ENCODE data around the gene HOXA9.

The HOXA9 gene

DNA sequence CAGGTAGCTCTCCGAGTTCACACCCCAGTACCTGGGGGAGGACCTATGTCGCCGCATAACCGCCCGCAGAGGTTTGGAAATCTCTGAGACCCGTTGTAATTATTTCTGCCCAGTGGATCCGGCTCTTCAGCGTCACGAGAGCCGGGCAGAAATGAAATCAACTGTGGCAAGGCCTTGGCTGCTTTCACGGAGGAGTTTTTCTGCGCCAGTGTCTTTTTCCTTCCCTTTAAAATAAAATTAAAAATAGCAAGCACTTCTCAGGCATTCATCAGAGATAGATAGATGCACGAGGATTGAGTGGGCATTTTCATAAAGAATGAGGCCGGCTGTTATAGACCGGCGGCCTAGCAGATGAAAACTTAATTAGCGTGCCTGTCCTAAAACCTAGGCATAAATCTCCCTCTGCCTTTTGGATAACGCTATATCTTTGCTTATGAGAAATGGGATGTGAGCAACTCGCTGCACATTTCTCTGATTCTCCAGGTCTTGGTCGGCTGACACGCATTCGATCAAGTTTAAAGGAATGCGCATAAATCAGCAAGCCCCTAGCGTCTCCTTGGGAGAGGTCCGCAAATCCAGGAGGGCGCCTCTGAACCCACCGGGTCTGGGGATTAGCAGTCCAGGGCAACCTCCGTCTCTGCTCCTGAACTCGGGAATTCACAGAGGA lies 28.1 kb upstream of the HOXA9 start:
- Histone ChIP-seq H3K9me3 (ENCODE audit: control insufficient read depth in 1 of 2, low read length in 2 of 2) (no peaks in the 10 kb centered on the region), H3K27ac (ENCODE audit: low read depth, low read length) (no peak overlapping the region), H3K4me1 (ENCODE audit: control insufficient read depth in 1 of 2, insufficient read depth in 2 of 2, low read length in 2 of 2) (peaks cover 8 to 14% of the 10 kb centered on the region in 2 donors), H3K9ac (ENCODE audit: low read depth in 1 of 2, low read length in 2 of 2) (no peak overlapping the region), H3K27me3 (ENCODE audit: control insufficient read depth in 1 of 2, insufficient read depth in 2 of 2, low read length in 2 of 2) (peaks cover 87 to 98% of the 10 kb centered on the region in 2 donors), H3K4me3 (ENCODE audit: low read depth in 1 of 2, low read length in 2 of 2) (peak overlapping the region in 1 of 2 donors; percentile 36), H3K36me3 (ENCODE audit: control insufficient read depth in 1 of 2, insufficient read depth in 2 of 2, low read length in 2 of 2) (no peaks in the 10 kb centered on the region)

DNA sequence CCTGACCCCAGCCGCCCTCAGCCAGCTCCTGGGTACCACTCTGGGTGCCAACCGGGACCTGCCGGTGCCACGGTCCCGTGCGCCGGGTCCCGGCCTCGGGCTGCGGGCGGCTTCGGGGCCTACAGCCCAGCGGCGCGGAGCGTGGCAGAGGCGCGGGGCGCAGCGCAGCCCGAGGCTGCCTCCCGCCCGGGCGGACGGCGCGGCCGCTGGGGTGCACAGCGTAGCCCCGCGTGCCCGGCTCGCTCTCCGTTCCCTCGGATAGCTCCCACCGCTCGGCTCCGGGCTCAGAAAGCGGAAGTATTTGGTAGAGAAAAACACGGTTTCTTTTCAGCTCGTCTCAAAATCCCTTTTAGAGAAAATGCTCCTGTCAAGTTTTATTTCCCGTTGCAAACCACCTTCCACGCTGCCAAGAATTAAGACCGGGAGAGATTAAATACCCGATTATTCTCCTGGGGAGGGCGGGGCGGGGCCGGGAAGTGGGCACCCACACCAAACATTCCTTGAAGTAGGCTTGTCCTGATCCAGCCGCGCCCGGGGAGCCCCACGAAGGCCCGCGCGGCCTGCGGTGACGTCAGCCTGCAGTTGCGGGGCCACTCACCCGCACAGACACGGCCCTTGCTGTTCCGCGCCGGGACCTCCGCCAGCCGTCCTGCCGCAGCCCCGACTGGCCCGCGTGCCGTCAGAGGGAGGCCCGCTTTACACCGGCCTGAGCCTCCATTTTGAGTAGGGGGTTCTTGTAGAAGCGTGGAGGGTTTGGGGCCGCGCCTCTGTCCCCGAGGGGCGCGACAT lies 27.4 kb upstream of the HOXA9 start:
- Histone ChIP-seq H3K27me3 (ENCODE audit: control insufficient read depth in 1 of 2, insufficient read depth in 2 of 2, low read length in 2 of 2) (peaks cover 87 to 98% of the 10 kb centered on the region in 2 donors), H3K9me3 (ENCODE audit: control insufficient read depth in 1 of 2, low read length in 2 of 2) (no peaks in the 10 kb centered on the region), H3K27ac (ENCODE audit: low read depth, low read length) (no peak overlapping the region), H3K9ac (ENCODE audit: low read depth in 1 of 2, low read length in 2 of 2) (no peak overlapping the region), H3K4me3 (ENCODE audit: low read depth in 1 of 2, low read length in 2 of 2) (peak overlapping the region in 1 of 2 donors; percentile 36), H3K36me3 (ENCODE audit: control insufficient read depth in 1 of 2, insufficient read depth in 2 of 2, low read length in 2 of 2) (no peaks in the 10 kb centered on the region), H3K4me1 (ENCODE audit: control insufficient read depth in 1 of 2, insufficient read depth in 2 of 2, low read length in 2 of 2) (peaks cover 13 to 20% of the 10 kb centered on the region in 2 donors)

DNA sequence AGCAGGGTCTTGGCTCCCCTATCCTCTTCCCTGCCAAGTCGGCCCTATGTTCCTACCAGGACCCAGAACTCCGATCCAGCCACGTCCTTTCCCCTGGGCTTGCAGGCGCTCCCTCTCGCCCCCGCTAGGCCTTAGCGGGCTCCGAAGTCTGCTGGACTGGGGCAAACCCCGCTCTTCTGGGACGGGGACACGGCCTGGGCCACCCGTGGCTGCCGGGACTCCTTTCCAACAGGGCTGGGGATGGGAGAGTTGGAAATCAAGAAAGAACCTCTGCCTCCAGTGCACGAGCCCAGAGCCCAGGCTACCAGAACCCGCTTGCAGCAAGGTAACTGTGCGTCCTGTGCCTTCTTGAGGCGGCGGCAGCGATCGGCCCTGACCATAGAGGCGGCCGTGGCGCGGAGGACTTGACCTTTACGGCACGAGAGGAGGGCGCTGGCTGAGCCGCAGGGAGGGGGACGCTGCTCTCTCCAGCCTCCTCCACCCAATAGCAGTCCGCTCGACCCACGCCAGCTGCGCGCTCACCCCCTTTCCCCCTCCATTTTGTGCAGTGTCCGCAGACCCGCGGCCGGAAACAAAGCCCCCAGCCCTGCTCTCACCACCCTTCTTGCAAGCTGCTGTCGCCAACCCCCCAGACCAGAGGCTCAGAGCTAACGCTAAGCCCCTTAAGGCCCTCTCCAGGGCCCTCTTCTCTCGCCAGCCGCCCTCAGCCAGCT lies 26.7 kb upstream of the HOXA9 start:
- no peaks in the 10 kb centered on the region for H3K36me3 ChIP-seq (ENCODE audit: control insufficient read depth in 1 of 2, insufficient read depth in 2 of 2, low read length in 2 of 2)
- H3K9me3 ChIP-seq (ENCODE audit: control insufficient read depth in 1 of 2, low read length in 2 of 2) = no peaks in the 10 kb centered on the region
- no peak overlapping the region for H3K27ac ChIP-seq (ENCODE audit: low read depth, low read length)
- no peak overlapping the region for H3K9ac ChIP-seq (ENCODE audit: low read depth in 1 of 2, low read length in 2 of 2)
- H3K4me3 ChIP-seq (ENCODE audit: low read depth in 1 of 2, low read length in 2 of 2) = no peak overlapping the region
- peaks cover 13 to 20% of the 10 kb centered on the region in 2 donors for H3K4me1 ChIP-seq (ENCODE audit: control insufficient read depth in 1 of 2, insufficient read depth in 2 of 2, low read length in 2 of 2)
- peaks cover 87 to 98% of the 10 kb centered on the region in 2 donors for H3K27me3 ChIP-seq (ENCODE audit: control insufficient read depth in 1 of 2, insufficient read depth in 2 of 2, low read length in 2 of 2)

DNA sequence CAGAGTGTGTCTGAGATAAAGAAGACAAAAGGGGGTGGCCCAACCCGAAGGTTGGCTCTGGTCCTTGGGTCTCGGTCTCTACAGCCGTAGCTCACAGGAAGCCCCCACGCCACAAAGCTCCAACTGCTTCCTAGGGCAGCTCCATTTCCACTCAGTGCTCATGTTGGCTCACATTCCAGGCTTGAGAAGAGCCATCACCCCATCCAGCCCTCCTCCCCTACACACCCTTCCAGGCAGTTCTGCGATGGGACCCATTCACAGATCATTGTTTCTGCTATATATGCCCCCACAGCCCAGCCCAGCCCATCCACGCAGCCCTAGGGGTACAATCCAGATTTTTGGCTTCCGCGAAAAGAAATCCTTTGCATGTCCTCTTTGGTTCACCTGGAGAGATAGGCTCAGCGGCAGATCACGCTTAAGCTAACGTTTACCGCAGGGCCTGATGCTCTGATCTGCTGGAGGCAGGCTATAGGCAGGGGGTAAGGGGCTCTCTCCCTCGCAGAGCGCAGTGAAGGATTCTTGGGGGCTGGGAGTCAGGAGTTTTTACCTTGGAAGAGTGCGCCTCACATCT lies 25.9 kb upstream of the HOXA9 start:
- peaks cover 13 to 20% of the 10 kb centered on the region in 2 donors for H3K4me1 ChIP-seq (ENCODE audit: control insufficient read depth in 1 of 2, insufficient read depth in 2 of 2, low read length in 2 of 2)
- H3K9ac ChIP-seq (ENCODE audit: low read depth in 1 of 2, low read length in 2 of 2) = no peak overlapping the region
- H3K27me3 ChIP-seq (ENCODE audit: control insufficient read depth in 1 of 2, insufficient read depth in 2 of 2, low read length in 2 of 2) = peaks cover 95 to 97% of the 10 kb centered on the region in 2 donors
- no peak overlapping the region for H3K27ac ChIP-seq (ENCODE audit: low read depth, low read length)
- no peaks in the 10 kb centered on the region for H3K9me3 ChIP-seq (ENCODE audit: control insufficient read depth in 1 of 2, low read length in 2 of 2)
- no peak overlapping the region for H3K4me3 ChIP-seq (ENCODE audit: low read depth in 1 of 2, low read length in 2 of 2)
- no peaks in the 10 kb centered on the region for H3K36me3 ChIP-seq (ENCODE audit: control insufficient read depth in 1 of 2, insufficient read depth in 2 of 2, low read length in 2 of 2)

DNA sequence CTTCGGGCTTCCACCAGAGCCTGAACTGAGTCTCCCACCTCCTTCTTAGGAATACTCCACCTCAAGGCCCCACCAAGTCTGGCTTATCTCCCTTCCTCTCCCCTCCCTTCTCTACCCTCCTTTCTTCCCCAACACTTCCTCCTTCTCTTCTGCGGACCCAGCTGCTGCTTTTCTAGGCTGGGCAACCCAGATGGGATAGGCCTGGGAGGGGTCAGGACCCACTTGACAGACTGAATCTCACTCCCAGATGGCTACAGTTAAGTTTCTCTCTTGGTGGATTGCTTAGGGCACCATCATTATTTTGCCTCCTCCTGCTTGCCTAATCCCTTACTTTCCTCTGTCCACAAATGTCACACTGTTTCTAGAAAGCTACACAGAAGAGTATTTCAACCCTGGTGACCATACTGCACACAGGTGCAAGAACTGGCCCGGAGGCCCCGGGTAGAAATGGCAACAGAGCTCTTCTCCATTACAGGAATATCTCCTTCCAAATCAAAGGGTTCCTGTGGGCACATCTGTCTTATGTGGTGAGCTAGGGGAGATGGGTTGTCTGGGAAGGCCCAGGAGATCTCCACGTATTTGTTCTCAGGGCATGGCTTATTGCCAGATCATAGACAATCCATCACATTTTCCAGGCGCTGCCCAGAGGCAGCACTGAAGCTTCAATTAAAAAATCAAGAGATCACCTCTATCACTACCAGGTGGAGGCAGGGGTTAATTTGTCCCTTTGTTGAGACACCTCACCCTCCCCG lies 24.8 kb upstream of the HOXA9 start:
- H3K9me3 ChIP-seq (ENCODE audit: control insufficient read depth in 1 of 2, low read length in 2 of 2) = no peaks in the 10 kb centered on the region
- no peaks in the 10 kb centered on the region for H3K36me3 ChIP-seq (ENCODE audit: control insufficient read depth in 1 of 2, insufficient read depth in 2 of 2, low read length in 2 of 2)
- H3K27me3 ChIP-seq (ENCODE audit: control insufficient read depth in 1 of 2, insufficient read depth in 2 of 2, low read length in 2 of 2) = peaks cover 98 to 99% of the 10 kb centered on the region in 2 donors
- H3K27ac ChIP-seq (ENCODE audit: low read depth, low read length) = no peak overlapping the region
- H3K4me1 ChIP-seq (ENCODE audit: control insufficient read depth in 1 of 2, insufficient read depth in 2 of 2, low read length in 2 of 2) = peaks cover 13 to 20% of the 10 kb centered on the region in 2 donors
- H3K9ac ChIP-seq (ENCODE audit: low read depth in 1 of 2, low read length in 2 of 2) = no peak overlapping the region
- no peak overlapping the region for H3K4me3 ChIP-seq (ENCODE audit: low read depth in 1 of 2, low read length in 2 of 2)

DNA sequence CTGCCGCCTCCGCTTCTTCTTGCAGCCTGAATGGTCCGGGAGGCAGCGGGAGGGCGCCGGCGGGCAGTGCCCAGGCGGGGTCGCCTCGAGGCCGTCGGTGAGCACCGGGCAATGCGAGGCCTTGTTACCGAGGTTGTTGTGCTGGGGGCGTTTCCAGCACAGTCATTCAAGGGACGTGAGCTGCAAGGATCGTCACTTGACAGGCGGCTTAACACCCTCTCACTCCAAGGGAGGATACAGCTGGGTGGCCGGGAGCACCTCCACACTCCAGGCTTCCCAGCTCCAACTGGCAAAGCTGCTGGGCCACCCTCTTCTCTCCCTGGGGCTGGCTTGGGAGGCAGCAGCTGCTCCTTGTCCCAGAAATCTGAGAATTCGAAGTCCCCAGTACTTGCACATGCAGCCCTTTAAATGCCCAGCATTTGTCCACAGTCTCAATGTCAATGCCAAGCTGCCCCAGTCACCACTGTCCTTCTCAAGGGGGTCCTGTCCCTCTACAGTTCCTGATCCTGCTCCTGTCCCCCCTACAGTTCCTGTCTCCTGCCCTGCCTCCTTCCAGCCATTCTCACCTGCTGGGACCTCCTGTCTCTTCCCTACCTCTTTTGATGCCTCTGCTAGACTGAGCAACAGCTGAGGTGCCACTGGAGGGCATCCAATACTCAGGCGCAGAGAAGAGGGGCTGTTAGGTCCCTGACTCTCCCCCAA lies 24.1 kb upstream of the HOXA9 start:
- peaks cover 15 to 27% of the 10 kb centered on the region in 2 donors for H3K4me1 ChIP-seq (ENCODE audit: control insufficient read depth in 1 of 2, insufficient read depth in 2 of 2, low read length in 2 of 2)
- H3K27ac ChIP-seq (ENCODE audit: low read depth, low read length) = no peak overlapping the region
- H3K36me3 ChIP-seq (ENCODE audit: control insufficient read depth in 1 of 2, insufficient read depth in 2 of 2, low read length in 2 of 2) = no peaks in the 10 kb centered on the region
- no peak overlapping the region for H3K9ac ChIP-seq (ENCODE audit: low read depth in 1 of 2, low read length in 2 of 2)
- H3K9me3 ChIP-seq (ENCODE audit: control insufficient read depth in 1 of 2, low read length in 2 of 2) = no peaks in the 10 kb centered on the region
- peaks cover 98 to 99% of the 10 kb centered on the region in 2 donors for H3K27me3 ChIP-seq (ENCODE audit: control insufficient read depth in 1 of 2, insufficient read depth in 2 of 2, low read length in 2 of 2)
- no peak overlapping the region for H3K4me3 ChIP-seq (ENCODE audit: low read depth in 1 of 2, low read length in 2 of 2)

DNA sequence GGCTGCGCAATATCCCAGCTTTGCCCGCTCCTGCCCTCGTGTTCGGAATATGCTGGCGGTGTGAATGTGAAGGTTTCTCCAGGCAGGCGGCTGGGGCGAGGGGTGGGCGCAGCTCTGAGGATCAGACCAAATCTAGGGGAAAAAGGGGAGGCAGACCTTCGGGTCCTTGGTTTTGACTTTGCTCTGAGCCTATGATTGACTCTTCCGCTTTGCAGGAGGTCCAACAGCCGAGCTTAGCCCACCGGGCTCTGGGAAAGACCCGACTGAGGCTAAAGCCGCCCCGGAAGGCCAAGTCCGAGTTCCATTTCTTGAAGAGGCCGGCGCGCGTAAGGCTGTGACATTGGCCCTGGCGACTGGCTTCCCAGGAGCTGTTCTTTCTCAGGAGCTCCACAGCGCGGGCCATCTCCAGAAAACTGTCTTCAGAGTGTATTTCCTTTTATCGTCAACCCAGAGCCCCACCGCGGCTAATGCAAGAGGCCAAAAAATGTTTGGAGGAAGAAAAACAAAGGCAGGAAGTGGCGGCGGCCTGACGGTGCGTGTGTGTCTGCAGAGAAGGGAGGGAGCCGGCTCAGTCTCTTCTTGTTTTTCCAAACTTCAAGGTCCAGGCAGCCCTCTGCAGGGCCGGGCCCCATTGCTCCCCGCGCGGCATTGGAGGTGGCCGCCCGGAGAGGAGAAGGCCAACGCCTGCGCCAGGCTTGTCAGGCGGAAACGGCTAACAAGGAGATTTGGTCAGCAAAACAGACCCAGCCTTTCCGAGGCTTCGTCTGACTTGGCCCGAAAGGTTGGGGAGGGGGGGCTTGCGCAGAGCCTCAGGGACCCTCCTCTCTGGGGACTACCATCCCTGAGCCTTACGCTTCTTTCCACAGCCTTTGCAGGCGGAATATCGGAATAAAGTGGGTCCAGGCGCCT lies 23.3 kb upstream of the HOXA9 start:
- peaks cover 20 to 31% of the 10 kb centered on the region in 2 donors for H3K4me1 ChIP-seq (ENCODE audit: control insufficient read depth in 1 of 2, insufficient read depth in 2 of 2, low read length in 2 of 2)
- H3K4me3 ChIP-seq (ENCODE audit: low read depth in 1 of 2, low read length in 2 of 2) = peak overlapping the region; percentile 24 to 28
- H3K27ac ChIP-seq (ENCODE audit: low read depth, low read length) = no peak overlapping the region
- peaks cover 97 to 98% of the 10 kb centered on the region in 2 donors for H3K27me3 ChIP-seq (ENCODE audit: control insufficient read depth in 1 of 2, insufficient read depth in 2 of 2, low read length in 2 of 2)
- no peaks in the 10 kb centered on the region for H3K36me3 ChIP-seq (ENCODE audit: control insufficient read depth in 1 of 2, insufficient read depth in 2 of 2, low read length in 2 of 2)
- no peaks in the 10 kb centered on the region for H3K9me3 ChIP-seq (ENCODE audit: control insufficient read depth in 1 of 2, low read length in 2 of 2)
- no peak overlapping the region for H3K9ac ChIP-seq (ENCODE audit: low read depth in 1 of 2, low read length in 2 of 2)

DNA sequence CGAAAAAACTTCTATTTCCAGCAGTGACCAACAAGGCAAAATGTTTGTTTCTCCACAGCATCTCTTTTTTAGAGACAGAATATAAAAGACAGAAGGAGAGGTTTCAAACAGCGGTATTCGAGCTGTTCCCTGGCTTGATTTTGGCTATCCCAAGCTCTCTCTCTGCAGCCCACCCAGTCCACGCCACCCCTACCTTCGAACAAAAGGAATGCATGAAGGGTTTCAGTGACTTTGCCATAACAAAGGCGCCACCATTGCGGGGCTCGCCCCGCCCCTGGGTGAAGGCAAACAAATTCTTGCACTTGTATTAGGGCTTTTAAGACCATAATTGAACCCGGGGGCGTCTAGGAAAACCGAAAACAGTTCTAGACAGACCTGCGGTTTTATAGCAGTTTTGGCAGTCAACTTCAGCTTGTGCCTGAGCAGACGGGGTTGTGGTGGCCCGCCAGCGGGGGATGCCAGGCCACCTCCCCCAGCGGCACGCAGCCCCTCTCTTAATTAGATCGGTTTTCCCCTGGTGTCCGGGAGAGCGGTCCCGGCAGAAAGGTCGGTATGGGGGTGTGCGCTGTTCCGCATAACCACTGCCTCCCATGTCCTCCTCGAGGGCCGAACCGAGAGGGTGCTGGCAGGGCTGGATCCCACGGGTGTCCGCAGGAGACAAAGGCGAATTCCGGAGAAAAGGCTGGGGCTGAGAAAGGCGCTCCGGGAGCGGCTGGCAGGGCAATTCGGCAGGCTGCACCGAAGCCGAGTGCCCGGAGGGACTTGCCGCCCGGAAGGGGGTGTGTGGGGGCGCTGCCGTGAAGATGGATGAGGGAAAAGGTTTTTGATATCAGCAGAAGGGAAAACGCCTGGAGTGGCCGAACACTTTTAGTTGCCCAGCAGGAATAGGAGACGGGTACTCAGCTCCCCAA lies 22.4 kb upstream of the HOXA9 start:
- Histone ChIP-seq H3K4me1 (ENCODE audit: control insufficient read depth in 1 of 2, insufficient read depth in 2 of 2, low read length in 2 of 2) (peaks cover 20 to 27% of the 10 kb centered on the region in 2 donors), H3K27ac (ENCODE audit: low read depth, low read length) (no peak overlapping the region), H3K9ac (ENCODE audit: low read depth in 1 of 2, low read length in 2 of 2) (no peak overlapping the region)

More for the DNA sequence above, 22.4 kb upstream of the HOXA9 start:
- no peaks in the 10 kb centered on the region for H3K9me3 ChIP-seq (ENCODE audit: control insufficient read depth in 1 of 2, low read length in 2 of 2)
- peaks cover 97 to 98% of the 10 kb centered on the region in 2 donors for H3K27me3 ChIP-seq (ENCODE audit: control insufficient read depth in 1 of 2, insufficient read depth in 2 of 2, low read length in 2 of 2)
- peak overlapping the region in 1 of 2 donors; percentile 28 for H3K4me3 ChIP-seq (ENCODE audit: low read depth in 1 of 2, low read length in 2 of 2)
- no peaks in the 10 kb centered on the region for H3K36me3 ChIP-seq (ENCODE audit: control insufficient read depth in 1 of 2, insufficient read depth in 2 of 2, low read length in 2 of 2)

Data from duodenal mucosa (tissue), 2 donors.